Endometrial microvascular endothelial cells (primary cell): Measurements from ENCODE around the gene VPS13D. TPM values are rescaled to one million over a fixed set of nuclear protein-coding genes. Genes with fewer than 3 reads are reported as not detected.

Source experiments
- in situ Hi-C: cut with HindIII; loops from 2 replicates; pipeline ENCODE4 v1.10.0; 2017; ENCODE audit warnings: low sequenced_read_pairs, low pct_unique_long_range_greater_than_20kb; ENCODE audit errors: inconsistent ontology term
- total RNA-seq: library from RNA; depleted of rRNA; stranded (reverse); fragments of >200 nt; gene quantifications from one replicate; pipeline ENCODE4 v1.2.3, GENCODE V29; 2015; ENCODE audit errors: inconsistent ontology term

VPS13D gene
- total RNA-seq, 1 donor from 2014 or later = 19.3 TPM

- in situ Hi-C loops = loop anchor here (25.0 kb wide), 1 partner anchor 104 kb away; no protein-coding TSS in a partner anchor
Observed at GRCh38 chr1:12408662-12409061, 178.8 kb downstream of the VPS13D start.

GRCh38 chr1:12409681-12410080 is 179.9 kb downstream of the VPS13D start:
- in situ Hi-C loops = loop anchor here (25.0 kb wide), 1 partner anchor 103 kb away; no protein-coding TSS in a partner anchor

DNA sequence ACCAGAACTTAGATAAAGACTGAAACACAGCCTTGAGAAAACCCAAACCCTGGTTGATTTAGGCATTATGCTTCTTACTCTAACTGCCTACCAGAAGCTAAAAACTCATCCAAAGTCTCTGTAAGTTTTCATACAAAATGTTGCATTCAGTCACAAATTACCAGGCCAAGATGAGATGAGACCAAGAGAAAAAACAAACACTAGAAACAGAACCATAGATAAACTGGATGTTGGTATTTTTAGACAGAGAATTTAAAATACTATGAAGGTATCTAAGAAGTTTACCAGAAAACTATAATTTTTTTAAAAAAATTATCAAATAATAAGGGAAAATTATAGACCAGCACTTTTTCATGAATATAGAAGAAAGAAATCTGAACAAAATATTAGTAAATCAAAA is 180.5 kb downstream of the VPS13D start:
- in situ Hi-C loops = loop anchor here (25.0 kb wide), 1 partner anchor 102 kb away; no protein-coding TSS in a partner anchor

DNA sequence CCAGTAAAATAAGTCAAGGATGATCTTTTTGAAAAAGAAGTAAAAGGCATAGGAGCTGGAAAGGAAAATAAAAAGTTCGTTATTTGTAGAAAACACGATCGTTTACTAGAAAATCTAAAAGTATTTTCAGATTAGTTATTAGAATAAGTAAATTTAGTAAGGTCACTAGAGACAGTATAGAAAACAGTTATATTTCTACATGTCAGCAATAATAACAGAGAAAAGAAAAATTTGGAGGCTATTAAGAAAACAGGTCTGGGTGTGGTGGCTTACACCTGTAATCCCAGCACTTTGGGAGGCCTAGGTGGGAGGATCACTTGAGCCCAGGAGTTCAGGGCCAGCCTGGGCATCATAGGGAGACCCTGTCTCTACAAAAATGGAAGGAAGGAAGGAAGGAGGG is 181.3 kb downstream of the VPS13D start:
- in situ Hi-C loops = loop anchor here (25.0 kb wide), 1 partner anchor 101 kb away; no protein-coding TSS in a partner anchor

DNA sequence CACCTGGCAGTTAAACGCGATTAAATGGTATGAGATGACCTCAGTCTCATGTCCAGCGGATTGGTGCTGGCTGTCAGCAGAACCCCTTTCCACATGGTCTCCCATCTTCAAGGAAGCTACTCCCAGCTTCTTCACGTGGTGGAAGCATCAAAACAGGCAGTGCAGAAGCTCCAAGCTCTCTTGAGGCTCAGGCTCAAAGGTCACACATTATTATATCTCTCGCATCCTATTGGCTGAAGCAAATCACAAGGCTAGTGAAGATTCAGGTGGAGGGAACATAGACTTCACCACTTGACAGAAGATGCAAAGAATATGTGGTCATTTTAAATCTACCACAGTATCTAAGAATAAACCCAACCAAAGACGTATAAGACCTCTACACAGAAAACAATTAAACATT is 181.9 kb downstream of the VPS13D start:
- in situ Hi-C loops = loop anchor here (25.0 kb wide), 1 partner anchor 101 kb away; no protein-coding TSS in a partner anchor

GRCh38 chr1:12412439-12412838 is 182.6 kb downstream of the VPS13D start:
- in situ Hi-C loops = loop anchor here (25.0 kb wide), 1 partner anchor 100 kb away; no protein-coding TSS in a partner anchor

- in situ Hi-C loops = loop anchor here (25.0 kb wide), 1 partner anchor 98 kb away; no protein-coding TSS in a partner anchor
Observed at GRCh38 chr1:12413664-12414410, 184.0 kb downstream of the VPS13D start.

DNA sequence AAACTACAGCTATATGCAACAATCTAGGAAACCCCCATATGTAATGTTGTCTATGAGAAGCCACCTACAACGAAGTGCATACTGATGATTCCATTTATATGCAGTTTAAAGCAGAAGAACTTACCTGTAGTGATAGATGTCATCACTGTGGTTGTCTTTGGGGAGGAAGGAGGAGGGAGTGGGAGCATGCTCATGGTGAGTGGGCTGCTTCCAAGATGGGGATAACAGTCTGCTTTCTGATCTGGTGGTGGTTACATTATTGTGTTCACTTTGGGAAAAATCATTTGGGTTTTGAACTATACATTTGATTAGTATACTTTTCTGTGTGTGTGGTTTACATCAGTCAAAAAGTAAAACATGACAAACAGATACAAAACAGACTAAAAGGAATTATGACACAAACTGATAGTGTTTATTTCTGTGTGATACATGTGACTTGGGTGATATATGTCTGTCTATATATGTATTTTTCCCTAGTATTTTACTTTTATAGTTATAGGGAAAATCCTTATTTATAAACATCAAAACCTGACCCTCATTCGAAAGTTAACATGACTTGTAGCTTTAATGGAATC is 184.7 kb downstream of the VPS13D start:
- in situ Hi-C loops = loop anchor here (25.0 kb wide), 1 partner anchor 98 kb away; no protein-coding TSS in a partner anchor

DNA sequence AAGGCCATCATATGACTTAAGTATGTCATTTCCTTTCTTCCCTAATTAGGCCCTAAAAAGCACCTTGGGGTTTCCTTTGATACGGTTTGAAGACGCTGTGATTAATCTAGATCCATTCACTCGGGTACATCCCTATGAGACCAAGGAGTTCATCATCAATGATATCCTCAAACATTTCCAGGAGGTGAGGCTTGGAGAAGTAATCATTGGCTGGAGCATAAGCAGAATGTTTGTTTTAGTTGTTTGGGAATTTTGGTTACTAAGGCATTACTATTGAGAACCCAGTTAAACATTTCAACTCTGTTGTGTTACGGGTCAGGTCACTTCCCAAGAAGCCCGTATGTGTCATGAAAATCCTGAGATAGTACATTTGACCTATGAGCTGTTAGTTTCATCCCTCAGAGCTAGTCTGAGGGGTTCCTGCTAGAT is 185.2 kb downstream of the VPS13D start:
- in situ Hi-C loops = loop anchor here (25.0 kb wide), 1 partner anchor 97 kb away; no protein-coding TSS in a partner anchor

- in situ Hi-C loops = loop anchor here (25.0 kb wide), 1 partner anchor 96 kb away; no protein-coding TSS in a partner anchor
Observed at GRCh38 chr1:12416101-12416500, 186.3 kb downstream of the VPS13D start.

DNA sequence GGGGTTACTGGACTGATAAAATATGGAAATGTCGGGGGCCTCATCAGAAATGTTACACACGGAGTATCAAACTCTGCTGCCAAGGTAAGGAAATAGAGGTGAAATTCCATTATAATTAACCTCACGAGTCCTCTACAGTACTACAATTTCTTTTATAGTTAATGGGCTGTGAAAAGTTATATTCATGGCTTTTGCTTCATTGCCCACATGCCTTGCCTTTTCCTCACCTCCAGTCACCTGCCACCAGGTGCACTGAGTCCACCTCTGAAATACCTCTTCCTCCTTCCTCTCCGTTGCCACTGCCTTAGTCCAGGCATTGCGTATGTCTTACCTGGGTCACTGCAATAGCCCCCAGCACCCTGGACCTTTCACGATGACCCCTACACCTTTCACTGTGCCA is 186.9 kb downstream of the VPS13D start:
- in situ Hi-C loops = loop anchor here (25.0 kb wide), 1 partner anchor 96 kb away; no protein-coding TSS in a partner anchor

DNA sequence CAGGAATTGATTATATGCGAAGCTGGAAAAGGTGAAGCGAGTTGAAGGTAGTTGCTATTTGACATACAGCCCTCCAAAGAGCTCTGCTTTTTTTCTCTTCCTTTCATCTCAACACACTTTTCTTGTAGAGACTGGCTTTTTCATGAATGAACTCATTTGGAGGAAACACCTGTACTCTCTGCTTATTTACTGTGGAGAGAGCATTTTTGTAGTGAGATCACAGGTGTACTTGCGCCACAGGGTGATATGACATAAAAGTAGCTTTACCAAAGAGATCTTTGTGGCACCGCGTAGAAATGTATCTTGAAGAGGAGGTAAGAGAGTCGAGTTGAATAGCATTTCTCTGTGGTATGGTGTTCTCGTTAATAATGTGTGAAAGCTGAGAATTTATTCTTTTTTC is 187.6 kb downstream of the VPS13D start:
- in situ Hi-C loops = loop anchor here (25.0 kb wide), 1 partner anchor 95 kb away; no protein-coding TSS in a partner anchor

GRCh38 chr1:12420171-12420570 is 190.3 kb downstream of the VPS13D start:
- in situ Hi-C loops = loop anchor here (25.0 kb wide), 1 partner anchor 92 kb away; no protein-coding TSS in a partner anchor

DNA sequence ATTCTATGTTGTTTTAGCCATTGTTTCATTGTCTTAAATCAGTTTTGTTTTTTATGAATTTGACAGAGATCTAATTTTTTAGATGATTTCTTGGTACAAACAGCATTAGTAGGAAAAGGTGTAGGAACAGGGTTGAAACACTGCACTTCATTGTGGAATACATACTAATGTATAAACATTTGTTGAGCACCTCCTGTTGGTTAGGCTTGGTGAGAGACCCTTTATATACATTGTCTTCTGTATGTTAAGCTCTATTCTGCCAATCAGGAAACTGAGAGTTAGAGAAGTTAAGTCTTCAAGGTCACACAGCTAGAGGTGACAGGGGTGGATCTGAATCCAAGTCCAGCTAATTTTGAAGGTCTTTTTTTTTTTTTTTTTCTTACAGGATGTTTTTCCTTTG is 192.7 kb downstream of the VPS13D start:
- in situ Hi-C loops = loop anchor here (25.0 kb wide), 1 partner anchor 90 kb away; no protein-coding TSS in a partner anchor

DNA sequence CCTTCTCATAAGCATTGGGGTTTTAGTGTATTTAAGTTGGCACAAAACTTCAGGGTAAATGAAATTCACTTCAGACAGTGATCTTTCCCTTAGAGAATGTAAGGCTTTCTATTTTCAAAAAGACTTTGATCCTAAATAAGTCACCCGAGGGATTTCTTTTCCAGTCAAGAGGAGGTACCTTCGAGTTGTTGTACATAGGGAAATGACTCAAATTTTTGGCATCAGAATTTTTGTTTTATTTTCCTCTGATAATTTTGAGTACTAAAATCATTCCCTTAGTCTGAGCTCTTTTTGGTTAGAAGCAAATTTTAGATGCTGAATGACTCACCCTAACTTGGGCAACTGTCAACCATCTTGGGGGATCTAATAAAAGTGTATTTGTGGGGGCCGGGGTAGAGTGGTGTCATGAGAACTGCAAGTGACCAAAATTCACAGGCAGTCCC is 194.3 kb downstream of the VPS13D start:
- in situ Hi-C loops = loop anchor here (25.0 kb wide), 1 partner anchor 88 kb away; no protein-coding TSS in a partner anchor

- in situ Hi-C loops = loop anchor here (25.0 kb wide), 1 partner anchor 88 kb away; no protein-coding TSS in a partner anchor
Observed at GRCh38 chr1:12424793-12425192, 195.0 kb downstream of the VPS13D start.

DNA sequence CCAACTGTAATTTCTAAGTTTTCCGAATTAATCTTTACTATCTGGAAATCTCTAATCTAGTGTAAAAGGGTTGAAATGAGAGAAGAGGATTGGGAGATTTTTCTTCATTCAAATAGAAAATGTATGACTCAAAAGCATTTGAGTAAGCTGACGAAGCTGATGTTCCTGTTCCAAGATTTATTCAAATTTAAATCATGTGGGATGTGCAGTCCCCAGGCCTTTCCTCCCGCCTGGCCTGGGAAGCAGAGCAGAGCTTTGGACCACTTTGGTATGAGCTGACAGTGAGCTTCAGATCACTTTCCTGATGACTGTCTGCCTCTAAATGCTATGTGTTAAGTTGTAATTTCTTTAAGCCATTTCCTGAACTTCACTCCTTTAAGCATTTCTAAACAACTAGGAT is 196.2 kb downstream of the VPS13D start:
- in situ Hi-C loops = no loop called here

DNA sequence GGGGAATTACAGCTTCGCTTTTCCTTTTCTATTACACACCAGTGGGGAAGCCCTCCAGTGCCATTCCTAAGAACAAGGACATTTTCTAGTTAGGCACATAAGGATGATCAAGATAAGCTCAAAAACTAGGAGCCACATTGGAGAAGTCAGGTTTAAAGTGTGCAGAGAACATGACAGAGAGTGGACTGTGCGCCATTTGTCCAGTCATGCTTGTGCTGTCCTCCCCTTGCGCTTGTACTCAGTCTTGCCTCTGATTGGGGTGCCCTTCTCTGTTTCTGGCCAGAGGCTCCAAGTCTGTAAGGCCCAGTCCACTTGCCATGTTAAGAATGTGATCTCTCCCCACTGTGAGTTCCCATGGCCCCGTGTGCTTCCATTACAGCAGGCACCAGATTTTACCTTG is 198.5 kb downstream of the VPS13D start:
- in situ Hi-C loops = no loop called here

- in situ Hi-C loops = no loop called here
Observed at GRCh38 chr1:12430525-12430924, 200.7 kb downstream of the VPS13D start.
